ENCODE measurements around the gene RUFY3.
"Not testable (repeated sequence)": the region's sequence is repeated elsewhere in the genome, so short reads cannot be mapped to it uniquely, and the experiment has no call there.

RUFY3 gene

DNA sequence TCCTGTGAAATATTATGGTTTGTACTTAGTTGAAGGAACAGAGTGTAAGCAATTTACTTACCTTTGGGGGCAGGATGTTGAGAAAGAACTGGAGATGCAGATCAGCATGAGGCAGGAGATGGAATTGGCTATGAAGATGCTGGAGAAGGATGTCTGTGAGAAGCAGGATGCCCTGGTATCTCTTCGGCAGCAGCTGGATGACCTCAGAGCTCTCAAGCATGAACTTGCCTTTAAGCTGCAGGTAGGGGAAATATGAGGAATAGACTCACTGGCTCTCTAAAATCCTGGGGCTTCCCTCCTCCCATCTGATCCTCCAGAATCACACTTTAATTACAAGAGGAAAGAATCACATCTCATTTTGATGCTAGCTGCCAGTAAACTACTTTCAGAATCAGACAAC, 67.0 kb downstream of the RUFY3 start:
- no peak for DNase-seq

DNA sequence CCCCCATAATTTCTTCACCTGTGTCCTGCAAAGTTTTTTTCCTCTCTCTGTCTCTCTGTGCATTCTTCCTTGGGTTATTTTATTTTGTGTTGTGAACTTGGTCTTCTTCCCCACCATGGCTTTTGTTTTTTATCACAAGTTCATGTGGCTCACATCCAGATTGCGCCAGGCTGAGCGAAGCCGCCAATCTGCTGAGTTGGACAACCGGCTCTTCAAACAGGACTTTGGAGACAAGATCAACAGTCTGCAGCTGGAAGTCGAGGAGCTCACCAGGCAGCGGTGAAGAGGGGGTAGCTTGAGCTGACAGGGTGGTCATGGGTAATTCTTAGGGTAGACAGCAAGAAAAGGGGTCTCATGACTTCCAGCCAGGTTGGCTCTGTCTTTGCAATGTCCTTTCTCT, 71.9 kb downstream of the RUFY3 start:
- DNase-seq = no peak

DNA sequence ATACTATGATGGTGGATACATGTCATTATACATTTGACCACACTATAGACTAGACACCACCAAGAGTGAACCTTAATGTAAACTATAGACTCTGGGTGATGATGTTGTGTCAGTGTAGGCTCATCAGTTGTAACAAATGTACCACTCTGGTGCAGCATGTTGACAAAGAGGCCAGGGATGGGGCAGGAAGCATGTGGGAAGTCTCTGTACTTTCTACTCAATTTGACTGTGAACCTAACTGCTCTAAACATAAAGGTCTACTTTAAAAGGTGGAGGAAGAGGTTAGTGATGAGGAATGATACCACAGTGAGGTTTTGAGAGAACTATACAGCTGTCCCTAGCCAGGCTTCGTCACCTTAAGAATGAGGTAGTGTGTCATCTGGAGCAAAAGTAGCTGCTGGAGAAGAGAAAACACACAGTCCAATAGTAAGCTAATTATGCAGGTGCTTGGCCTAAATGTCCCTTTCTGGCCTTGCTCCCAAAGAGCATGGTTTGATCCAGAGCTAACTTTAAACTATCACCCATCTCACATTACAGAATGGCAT, 79.6 kb downstream of the RUFY3 start:
- DNase-seq = no peak

DNA sequence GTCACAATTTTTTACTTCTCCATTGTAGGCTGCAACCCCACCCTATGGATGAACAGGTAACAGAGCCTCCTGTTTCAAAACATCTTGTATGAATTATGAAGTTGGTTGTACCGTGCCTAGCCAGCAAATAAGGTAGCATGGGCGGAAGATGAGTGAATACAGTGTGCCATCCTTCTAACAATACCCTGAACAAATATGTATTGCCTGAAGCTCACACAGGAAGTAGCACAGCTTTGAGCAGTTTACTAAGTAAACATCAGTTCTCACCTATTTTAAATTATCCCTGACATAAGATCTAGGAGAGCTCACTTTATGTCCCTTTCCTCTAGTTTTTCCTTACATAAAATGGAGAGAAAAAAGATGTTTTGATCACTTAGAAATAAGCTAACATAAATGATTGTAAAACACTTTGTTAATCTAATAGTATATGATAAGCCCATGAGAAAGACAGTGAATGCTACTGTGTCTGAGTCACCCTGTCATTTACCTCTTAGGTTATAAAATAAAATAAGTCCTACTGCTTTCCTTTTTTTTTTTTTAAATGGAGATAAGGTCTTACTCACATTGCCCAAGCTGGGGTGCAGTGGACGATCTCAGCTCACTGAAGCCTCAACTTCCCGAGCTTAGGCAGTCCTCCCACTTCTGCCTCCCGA, 81.3 kb downstream of the RUFY3 start:
- peak; percentile 24 for DNase-seq

DNA sequence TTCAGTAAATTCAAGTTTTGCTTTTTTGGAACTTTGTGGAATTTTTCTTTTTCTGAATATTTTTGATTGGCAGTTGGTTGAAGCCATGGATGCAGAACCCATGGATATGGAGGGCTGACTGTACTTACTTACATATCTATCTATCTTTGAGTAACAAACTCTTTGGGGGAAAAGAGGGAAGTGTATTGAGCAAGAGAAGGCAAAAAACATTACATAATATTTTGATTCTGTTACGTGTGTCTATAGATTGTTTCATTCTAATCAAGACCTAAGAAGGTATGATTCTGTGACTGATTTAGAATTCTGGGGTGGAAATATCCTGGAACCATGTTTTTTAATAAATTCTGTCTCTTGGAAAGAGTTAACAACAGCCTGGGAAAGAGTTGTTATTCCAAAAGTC, 86.4 kb downstream of the RUFY3 start:
- DNase-seq = no peak

DNA sequence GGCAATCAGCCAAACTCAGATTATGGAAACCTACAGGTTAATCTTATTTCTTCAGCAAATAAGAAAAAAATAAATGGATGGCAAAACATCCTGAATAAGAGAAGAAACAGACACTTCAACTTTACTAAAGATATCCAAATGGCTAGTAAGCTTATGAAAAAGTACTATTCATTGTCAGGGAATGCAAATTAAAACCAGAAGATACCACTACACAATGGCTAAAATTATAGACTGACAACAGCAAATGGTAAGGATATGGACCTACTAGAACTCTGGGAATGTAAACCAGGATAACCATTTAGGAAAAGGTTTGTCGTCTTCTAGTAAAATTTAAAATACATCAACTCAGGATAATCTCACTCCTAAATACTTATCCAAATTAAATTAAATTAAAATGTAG, 93.6 kb downstream of the RUFY3 start:
- no peak for DNase-seq

DNA sequence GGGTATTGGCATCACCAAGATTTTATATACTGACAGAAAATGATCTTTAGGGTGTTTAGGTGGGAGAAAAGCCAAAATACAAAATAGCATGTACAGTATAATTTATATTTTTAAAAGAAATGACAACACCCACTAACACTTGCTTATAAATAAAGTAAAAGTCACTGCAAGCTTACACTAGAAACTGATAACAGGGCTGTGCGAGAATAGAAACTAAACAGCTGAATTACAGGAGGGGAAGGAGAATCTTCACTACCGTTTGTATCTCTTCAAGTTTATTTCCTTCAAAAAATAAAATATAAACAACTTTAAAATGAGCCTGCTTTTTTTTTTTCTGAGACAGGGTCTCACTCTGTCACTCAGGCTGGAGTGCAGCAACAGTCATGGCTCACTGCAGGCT, 95.1 kb downstream of the RUFY3 start:
- no peak for DNase-seq

DNA sequence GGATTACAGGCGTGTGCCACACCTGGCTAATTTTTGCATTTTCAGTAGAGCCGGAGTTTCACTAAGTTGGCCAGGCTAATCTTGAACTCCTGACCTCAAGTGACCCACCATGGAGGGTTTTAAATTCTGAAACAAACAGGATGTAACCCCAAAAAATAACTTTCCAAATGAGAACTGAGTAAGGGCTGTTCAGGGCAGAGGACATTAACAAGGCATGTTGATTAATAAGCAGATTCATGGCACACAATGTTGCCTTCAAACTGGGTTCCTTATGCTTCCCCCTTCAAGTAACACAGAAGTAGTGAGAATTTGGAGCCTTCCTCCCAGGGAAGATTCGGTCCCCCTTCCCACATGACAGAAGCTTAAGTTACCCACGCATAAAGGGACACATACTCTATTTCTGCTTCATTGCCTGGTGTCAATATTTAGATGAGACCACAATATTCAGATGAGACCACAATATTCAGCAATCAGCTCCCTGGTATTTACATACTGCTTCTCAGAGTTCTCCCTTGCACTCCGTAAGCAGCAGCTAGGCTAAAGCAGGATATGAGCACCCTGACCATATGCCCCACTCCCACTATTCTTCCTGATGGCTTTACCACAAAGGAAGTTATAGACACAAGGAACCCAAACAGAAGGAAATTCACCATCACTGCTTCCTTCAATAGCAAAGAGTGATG, 96.5 kb downstream of the RUFY3 start:
- DNase-seq = no peak

DNA sequence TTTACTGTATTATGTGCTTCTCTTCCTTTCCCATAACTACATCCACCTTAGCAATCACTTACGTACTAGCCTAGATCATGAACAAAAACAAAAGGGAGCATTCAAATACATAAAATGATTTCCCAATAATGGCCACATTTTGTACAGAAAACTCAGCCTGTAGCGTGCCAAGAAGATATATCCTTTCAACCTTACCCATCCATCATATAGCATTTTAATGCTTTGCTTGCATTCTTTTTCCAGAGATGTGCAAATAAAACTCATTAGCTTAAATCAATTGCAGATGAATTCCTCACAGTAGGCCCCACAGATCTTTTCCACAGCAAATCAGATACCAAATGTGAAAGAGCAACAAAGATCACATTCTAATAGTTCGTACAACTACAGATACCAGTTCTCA, 97.2 kb downstream of the RUFY3 start:
- no peak for DNase-seq

DNA sequence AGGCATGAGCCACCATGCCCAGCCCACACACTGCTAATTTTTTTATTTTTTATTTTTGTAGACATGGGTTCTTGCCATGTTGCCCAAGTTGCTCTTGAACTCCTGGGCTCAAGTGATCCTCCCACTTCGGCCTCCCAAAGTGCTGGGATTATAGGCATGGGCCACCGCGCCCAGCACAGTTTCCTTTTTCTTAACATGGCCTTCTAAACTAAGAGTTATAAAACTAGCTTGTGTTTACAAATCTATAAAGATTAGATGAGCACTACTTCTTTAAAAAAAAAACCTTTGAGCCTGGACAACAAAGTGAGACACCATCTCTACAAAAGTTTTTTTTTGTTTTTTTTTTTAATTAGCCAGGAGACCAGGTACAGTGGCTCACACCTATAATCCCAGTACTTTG, 107.3 kb downstream of the RUFY3 start:
- DNase-seq = no peak

DNA sequence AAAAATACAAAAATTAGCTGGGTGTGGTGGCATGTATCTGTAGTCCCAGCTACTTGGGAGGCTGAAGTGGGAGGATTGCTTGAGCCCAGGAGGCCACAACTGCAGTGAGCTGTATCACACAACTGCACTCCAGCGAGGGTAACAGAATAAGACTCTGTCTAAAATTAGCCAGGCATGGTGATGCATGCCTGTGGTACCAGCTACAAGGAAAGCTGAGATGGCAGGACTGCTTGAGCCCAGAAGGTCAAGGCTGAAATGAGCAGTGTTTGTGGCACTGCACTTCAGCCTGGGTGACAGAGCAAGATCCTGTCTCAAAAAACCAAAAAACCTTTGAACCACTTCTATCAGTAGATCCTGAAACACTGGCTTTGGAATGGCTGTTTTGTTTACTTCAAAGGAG, 107.7 kb downstream of the RUFY3 start:
- no peak for DNase-seq

DNA sequence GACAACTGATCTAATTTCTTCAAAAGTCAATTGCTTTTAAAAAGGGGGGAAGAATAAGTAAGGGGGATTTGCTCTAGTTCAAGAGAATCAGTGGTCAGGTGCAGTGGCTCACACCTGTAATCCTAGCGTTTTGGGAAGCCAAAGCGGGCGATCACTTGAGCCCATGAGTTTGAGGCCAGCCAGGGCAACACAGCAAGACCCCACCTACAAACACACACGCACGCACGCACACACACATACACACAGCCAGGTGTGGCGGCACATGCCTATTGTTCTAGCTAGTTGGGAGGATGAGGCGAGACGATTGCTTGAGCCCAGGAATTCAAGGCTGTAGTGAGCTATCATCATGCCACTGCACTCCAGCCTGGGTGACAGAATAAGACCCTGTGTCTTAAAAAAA, 108.3 kb downstream of the RUFY3 start:
- no peak for DNase-seq

DNA sequence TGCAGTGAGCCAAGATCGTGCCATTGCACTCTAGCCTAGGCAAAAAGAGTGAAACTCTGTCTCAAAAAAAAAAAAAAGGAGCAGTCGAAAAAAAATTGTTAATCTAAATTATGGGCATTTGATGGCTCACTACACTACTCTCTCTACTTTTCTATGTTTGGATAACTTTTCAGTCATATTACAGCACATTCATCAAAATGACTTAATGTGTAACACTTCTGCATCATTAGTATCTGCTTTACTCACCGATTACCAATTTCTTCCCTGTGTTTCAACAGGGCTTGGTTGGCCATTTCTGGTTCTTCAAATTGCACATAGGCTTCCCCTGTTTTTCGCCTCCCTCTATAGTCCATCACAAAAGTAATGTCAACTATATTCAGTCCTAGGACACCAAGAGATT, 109.5 kb downstream of the RUFY3 start:
- no peak for DNase-seq

DNA sequence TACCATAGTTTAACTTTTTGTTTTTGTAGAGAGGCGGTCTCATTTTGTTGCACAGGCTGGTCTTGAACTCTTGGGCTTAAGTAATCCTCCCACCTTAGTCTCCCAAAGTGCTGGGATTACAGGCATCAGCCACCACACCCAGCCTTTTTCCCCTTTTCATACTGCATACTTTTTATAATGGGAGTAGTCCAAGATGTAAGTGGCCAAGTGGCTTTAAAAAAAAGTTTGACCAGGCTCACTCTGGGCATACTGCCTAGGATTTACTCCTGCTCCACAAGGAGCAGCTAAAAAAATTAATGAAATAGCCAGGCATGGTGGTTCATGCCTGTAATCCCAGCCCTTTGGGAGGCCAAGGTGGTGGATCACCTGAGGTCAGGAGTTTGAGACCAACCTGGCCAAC, 111.9 kb downstream of the RUFY3 start:
- DNase-seq = no peak

DNA sequence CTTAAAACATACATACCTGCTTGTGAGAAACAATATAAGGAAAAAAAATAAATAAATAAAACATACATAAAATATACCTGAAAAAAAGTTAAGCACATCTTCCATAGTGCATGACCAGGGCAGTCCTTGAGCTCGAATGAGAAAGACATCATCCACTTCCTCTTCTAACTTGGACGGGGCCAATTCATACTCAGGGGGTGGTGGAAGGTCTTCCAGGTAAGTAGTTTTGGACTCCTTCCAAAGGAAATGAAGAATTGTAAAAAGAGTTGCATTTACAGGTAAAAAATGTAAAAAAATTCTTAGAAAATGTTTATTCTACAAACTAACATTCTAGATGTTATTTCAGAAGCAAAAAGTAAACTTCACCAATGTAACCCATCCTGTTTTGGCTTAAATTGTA, 114.3 kb downstream of the RUFY3 start:
- no peak for DNase-seq

DNA sequence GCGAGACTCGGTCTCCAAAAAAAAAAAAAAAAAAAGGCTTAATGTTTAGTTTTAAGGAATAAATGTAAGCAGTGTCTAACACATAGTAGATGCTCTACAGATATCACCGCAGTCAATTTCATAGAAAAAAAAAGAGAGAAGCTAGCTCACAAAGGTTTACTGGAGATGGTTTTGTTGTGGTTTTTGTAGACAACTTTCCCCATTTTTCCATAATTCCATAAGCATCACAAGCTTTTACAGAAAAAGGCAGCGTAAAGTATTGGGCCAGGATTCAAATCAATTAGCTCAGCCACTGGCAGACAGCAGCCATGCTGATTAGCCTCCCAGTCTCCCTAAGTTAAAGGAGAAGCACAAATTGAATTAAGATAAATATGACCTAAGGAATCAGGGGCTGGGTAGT, 116.4 kb downstream of the RUFY3 start:
- DNase-seq = no peak

DNA sequence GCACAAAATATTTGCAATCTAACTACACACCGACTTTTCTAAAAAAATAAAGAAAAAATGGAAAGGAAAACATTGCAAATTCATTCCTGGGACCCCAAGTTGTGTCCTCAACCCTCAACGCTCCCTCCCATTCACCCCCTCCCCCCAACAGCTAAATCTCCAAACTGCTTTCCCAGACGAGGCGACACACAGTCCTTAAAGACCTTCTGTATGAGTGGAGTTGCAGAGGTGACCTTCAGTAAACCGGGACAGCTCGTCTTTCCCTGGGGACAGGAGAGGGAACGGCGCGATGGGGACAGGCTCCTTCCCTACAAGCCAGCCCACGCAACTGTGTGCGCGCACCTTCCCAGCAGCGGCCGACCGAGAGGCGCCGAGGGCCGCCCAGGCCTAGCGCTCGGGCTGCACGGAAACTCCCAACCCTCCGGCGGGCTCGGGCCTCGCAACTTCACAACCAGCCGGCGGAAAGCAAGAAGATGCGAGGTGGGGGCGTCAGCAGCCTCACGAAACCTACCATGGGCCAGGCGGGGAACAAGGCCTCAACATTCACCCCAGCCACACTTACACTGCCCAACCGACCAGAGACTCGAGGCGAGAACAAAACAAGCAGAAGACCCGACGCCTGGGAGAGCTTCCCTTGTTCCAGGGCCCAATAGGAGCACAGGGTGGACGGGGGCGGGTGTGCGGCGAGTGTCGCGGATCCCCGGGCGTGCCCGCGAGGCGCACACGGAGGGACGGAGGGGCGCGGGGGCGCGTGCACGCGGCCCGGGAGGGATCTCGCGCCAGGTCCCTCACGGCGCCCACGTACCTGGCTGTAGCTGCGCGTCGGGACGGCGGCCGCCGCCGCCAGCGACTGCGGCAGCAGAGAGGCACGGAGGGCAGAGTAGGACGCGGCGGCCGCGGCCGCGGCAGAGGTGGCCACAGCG, 117.2 kb downstream of the RUFY3 start:
- peak; percentile 63 for DNase-seq

DNA sequence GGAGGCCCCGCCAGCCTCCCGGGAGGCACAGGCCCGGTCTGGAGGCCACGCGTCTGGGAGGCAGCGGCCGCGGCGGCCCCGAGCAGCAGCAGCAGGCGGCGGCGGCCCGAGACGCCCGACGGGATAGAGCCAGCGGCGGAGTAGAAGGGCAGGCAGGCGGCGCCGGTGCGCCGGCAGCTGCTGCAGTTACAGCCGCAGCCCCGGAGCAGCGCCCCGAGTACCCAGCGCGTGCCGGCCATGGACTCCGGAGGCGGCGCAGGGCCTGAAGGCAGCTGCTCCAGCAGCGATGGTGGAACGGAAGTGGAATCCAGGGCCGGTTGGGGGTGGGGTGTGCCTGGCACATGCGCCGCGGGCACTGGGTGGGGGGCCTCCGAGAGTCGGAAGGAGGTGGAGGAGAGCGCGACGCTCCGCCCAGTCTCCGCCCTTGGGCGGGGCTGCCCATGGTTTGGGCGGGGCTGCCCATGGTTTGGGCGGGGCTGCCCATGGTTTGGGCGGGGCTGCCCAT, 117.9 kb downstream of the RUFY3 start, which contains the start of gene GRSF1:
TSS of gene GRSF1 (minus strand) at position 302 of the 505 bp plus-strand sequence. CDS start at position 239, 63 bp downstream.
- DNase-seq = peak; percentile 91

DNA sequence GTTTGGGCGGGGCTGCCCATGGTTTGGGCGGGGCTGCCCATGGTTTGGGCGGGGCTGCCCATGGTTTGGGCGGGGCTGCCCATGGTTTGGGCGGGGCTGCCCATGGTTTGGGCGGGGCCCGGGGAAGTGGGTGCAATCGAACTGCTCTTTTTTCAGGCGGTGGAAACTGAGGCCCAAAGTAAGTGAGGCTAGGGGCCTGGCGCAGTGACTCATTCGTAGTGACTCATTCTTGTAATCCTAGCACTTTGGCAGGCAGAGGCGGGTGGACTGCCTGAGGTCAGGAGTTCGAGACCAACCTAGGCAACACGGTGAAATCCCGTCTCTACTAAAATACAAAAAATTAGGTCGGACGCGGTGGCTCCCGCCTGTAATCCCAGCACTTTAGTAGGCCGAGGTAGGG, 118.4 kb downstream of the RUFY3 start:
- DNase-seq = not testable (repeated sequence)

DNA sequence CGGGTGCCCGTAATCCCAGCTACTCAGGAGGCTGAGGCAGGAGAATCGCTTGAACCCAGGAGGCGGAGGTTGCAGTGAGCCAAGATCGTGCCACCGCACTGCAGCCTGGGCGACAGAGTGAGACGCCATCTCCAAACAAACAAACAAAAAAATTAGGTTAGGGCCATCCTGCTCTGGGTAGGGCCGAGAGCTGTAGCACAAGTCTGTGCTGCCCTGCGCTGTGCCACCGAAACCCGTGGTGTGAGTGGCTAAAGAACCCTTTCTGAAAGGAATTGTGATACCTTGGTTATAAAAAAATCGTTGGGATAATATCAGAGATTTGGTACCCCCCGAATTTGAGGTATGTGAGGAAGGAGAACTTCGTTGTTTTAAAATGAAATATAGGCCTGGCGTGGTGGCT, 118.9 kb downstream of the RUFY3 start:
- not testable (repeated sequence) for DNase-seq

DNA sequence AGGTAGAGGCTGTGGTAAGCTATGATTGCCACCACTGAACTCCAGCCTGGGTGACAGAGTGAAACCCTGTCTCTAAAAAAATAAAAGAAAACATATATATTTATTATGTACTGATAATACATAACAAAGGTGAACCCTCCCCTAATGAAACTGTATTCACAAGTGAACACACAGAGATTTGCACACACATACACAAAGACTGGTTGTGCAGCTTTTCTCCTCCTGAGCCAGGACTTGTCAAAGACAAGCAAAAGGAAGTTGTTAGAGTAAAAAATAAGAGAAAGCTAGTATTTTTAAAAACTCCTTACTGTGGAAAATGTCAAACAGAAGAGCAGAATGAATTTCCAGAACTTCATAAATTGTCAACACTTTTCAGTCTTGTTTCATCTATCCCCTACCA, 119.4 kb downstream of the RUFY3 start:
- DNase-seq = no peak

DNA sequence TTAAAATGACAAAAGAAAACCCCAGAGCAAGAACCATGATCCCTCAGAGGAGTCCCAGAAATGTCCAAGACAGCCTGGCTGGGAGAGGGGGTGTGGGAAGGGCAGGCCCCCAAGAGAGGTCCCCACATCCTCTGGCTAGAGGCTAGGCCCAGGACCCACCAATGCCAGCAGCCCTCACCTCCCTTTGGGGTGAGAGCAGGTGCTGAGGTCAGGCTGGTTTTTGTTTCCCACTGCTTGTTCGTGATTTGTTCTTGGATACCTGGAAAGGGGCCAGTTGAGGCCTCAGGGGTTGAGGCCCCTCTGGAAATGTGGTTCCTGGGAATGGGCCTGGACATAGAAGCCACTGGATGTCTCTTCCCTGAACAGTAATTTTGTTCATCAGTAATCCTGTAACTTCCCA, 120.2 kb downstream of the RUFY3 start:
- DNase-seq = no peak

DNA sequence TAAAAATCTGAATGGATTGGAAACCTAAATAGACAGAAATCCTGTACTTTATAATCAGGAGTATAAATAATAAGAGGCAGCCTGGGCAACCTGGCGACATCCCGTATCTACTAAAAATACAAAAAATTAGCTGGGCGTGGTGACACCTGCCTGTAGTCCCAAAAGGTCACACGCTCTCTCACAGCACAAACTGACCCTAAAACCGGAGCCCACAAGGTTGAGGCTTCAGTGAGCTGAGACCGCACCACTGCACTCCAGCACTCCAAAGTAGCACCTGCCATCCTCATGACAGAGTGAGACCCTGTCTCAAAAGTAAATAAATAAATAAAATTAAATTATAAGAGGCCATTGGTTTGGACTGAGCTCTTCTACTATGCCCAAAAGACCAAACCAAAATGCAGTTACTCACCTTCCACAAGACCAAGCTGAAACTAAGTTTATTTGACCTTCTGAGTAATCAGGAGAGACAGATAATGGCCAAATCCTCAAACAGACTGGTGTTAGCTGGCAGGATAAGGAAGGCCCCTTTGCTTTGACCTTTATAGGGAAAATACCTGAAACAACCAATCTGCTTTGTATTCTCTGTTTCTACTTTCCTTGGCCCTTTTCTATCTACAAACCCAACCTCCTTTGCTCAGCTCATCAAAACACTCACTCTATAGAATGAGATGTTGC, 121.1 kb downstream of the RUFY3 start:
- no peak for DNase-seq

Data from COR-L47 (cell line).